Adipocyte (in vitro differentiated cells): Measurements from ENCODE around the gene AIMP1.
"Not testable (repeated sequence)": the region's sequence is repeated elsewhere in the genome, so short reads cannot be mapped to it uniquely, and the experiment has no call there.

Experiments used
- DNase-seq: peaks from one replicate; pipeline ENCODE4 v3.0.0-alpha.2; 2015; ENCODE audit warnings: low read depth
- H3K27me3 ChIP-seq: replicated peaks from 2 replicates; pipeline ENCODE4 v1.7.0; 2013; ENCODE audit warnings: mild to moderate bottlenecking, low read length, moderate library complexity; ENCODE audit not compliant: control insufficient read depth, insufficient read depth
- H3K36me3 ChIP-seq: 2 replicates; pipeline ENCODE4 v1.7.0; 2013; ENCODE audit warnings: low read length, mild to moderate bottlenecking, moderate library complexity; ENCODE audit not compliant: control insufficient read depth, insufficient read depth, severe bottlenecking
- H3K4me1 ChIP-seq: 2 replicates; pipeline ENCODE4 v1.7.0; 2013; ENCODE audit warnings: mild to moderate bottlenecking, low read length, moderate library complexity; ENCODE audit not compliant: control insufficient read depth, insufficient read depth
- H3K4me3 ChIP-seq: 2 replicates; pipeline ENCODE4 v1.7.0; 2013; ENCODE audit warnings: mild to moderate bottlenecking, low read length, moderate library complexity
- H3K9ac ChIP-seq: 2 replicates; pipeline ENCODE4 v1.7.0; 2013; ENCODE audit warnings: mild to moderate bottlenecking, low read length, moderate library complexity
- H3K9me3 ChIP-seq: 2 replicates; pipeline ENCODE4 v1.7.0; 2013; ENCODE audit warnings: mild to moderate bottlenecking, low read length, moderate library complexity; ENCODE audit not compliant: control insufficient read depth

AIMP1 gene

GRCh38 chr4:106314960-106315359 is 1.4 kb upstream of the AIMP1 start:
- peak overlapping the region; percentile 99 for H3K4me3 ChIP-seq
- no peak for DNase-seq
- H3K4me1 ChIP-seq: peaks cover 72% of the 10 kb centered on the region
- no peaks in the 10 kb centered on the region for H3K27me3 ChIP-seq
- no peaks in the 10 kb centered on the region for H3K9me3 ChIP-seq
- H3K9ac ChIP-seq: peak overlapping the region; percentile 99
- H3K36me3 ChIP-seq: no peaks in the 10 kb centered on the region

- Histone ChIP-seq H3K36me3 (no peaks in the 10 kb centered on the region), H3K27me3 (no peaks in the 10 kb centered on the region), H3K4me1 (peaks cover 66% of the 10 kb centered on the region), H3K4me3 (peak overlapping the region; percentile 99), H3K9me3 (no peaks in the 10 kb centered on the region), H3K9ac (peak overlapping the region; percentile 99)
- peak; percentile 54 for DNase-seq
Measured at GRCh38 chr4:106315476-106315967, 828 bp upstream of the AIMP1 start.

DNA sequence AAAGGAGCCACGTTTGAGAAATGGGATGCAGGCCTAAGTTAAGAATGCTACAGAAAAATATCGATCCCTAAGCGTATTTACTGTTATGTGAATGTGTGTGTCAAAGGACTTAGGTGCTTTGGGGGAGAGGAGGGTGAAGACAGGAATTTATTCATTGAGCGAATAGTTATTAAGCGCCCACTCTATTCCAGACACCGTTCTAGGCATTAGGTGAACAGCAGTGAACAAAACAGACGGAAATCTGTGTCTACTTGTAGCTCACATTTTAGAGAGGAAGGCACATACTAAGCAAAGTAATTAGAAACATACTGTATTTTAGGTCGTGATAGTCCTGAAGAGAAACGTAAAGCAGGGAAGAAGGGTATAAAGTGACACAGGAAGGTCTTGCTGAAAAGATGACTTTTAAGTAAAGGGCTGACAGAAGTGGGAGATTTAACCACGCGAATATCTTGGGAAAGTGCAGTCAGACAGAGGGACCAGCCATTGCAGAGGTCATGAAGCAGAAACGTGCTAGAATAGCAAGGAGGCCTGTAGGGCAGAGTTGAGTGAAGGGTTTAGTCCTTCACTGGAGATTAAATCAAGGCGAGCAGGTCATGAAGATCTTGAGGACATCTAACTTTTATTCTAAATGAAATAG is 541 bp downstream of the AIMP1 start:
- Histone ChIP-seq H3K27me3 (no peaks in the 10 kb centered on the region), H3K9ac (peak overlapping the region; percentile 99), H3K9me3 (no peaks in the 10 kb centered on the region), H3K4me3 (peak overlapping the region; percentile 99), H3K36me3 (no peaks in the 10 kb centered on the region), H3K4me1 (peaks cover 52% of the 10 kb centered on the region)
- peak; percentile 37 for DNase-seq

GRCh38 chr4:106317815-106318214 is 1.5 kb downstream of the AIMP1 start:
- no peaks in the 10 kb centered on the region for H3K36me3 ChIP-seq
- H3K4me3 ChIP-seq: peak overlapping the region; percentile 99
- DNase-seq: no peak

GRCh38 chr4:106318511-106318910 is 2.2 kb downstream of the AIMP1 start:
- no peaks in the 10 kb centered on the region for H3K9me3 ChIP-seq
- H3K4me3 ChIP-seq: peak overlapping the region; percentile 99
- no peak for DNase-seq
- no peaks in the 10 kb centered on the region for H3K27me3 ChIP-seq
- H3K36me3 ChIP-seq: no peaks in the 10 kb centered on the region
- peak overlapping the region; percentile 99 for H3K9ac ChIP-seq
- H3K4me1 ChIP-seq: peaks cover 37% of the 10 kb centered on the region

More at GRCh38 chr4:106317815-106318214, 1.5 kb downstream of the AIMP1 start:
- Histone ChIP-seq H3K27me3 (no peaks in the 10 kb centered on the region), H3K9me3 (no peaks in the 10 kb centered on the region), H3K4me1 (peaks cover 44% of the 10 kb centered on the region), H3K9ac (peak overlapping the region; percentile 99)

DNA sequence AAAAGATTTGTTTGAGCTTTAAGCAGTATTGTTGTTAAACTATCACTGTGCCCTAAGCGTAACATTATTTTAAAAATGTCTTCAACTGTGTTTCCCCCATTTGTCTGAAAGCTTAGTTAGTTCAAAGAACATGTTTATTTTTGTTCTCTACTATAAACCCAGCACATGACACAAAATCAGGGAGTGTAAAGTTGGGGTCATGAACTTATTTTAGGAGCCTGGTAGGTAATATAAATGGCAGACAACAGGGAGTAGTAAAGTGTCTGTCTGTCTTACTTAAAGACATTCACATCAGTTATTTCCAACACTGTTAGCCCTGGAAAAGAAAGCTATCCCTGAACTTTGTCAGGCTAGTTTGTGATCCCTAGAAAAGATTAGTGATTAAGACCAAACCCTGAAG is 3.9 kb downstream of the AIMP1 start:
- peaks cover 7% of the 10 kb centered on the region for H3K36me3 ChIP-seq
- no peaks in the 10 kb centered on the region for H3K9me3 ChIP-seq
- no peak overlapping the region for H3K9ac ChIP-seq
- DNase-seq: no peak
- no peak overlapping the region for H3K4me3 ChIP-seq
- no peaks in the 10 kb centered on the region for H3K27me3 ChIP-seq
- H3K4me1 ChIP-seq: peaks cover 24% of the 10 kb centered on the region

DNA sequence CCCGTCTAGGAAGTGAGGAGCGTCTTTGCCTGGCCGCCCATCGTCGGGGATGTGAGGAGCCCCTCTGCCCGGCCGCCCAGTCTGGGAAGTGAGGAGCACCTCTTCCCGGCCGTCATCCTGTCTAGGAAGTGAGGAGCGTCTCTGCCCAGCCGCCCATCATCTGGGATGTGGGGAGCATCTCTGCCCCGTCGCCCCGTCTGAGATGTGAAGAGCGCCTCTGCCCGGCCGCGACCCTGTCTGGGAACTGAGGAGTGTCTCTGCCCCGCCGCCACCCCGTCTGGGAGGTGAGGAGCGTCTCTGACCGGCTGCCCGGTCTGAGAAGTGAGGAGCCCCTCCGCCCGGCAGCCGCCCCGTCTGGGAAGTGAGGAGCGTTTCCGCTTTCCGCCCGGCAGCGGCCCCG is 4.8 kb downstream of the AIMP1 start:
- H3K9me3 ChIP-seq, H3K9ac ChIP-seq, DNase-seq, H3K4me3 ChIP-seq, H3K27me3 ChIP-seq: not testable (repeated sequence)
- H3K36me3 ChIP-seq: peaks cover 15% of the 10 kb centered on the region
- H3K4me1 ChIP-seq: peaks cover 30% of the 10 kb centered on the region

GRCh38 chr4:106321814-106322213 is 5.5 kb downstream of the AIMP1 start:
- Histone ChIP-seq H3K36me3 (peaks cover 21% of the 10 kb centered on the region), H3K4me1 (peaks cover 32% of the 10 kb centered on the region)
- not testable (repeated sequence) for H3K4me3 ChIP-seq, H3K9me3 ChIP-seq, H3K27me3 ChIP-seq, H3K9ac ChIP-seq, DNase-seq

- DNase-seq: no peak
- H3K36me3 ChIP-seq: peaks cover 34% of the 10 kb centered on the region
- peaks cover 22% of the 10 kb centered on the region for H3K4me1 ChIP-seq
- no peaks in the 10 kb centered on the region for H3K27me3 ChIP-seq
- H3K9ac ChIP-seq: no peak overlapping the region
- H3K9me3 ChIP-seq: no peaks in the 10 kb centered on the region
- no peak overlapping the region for H3K4me3 ChIP-seq
Measured at GRCh38 chr4:106323119-106323518, 6.8 kb downstream of the AIMP1 start.

DNA sequence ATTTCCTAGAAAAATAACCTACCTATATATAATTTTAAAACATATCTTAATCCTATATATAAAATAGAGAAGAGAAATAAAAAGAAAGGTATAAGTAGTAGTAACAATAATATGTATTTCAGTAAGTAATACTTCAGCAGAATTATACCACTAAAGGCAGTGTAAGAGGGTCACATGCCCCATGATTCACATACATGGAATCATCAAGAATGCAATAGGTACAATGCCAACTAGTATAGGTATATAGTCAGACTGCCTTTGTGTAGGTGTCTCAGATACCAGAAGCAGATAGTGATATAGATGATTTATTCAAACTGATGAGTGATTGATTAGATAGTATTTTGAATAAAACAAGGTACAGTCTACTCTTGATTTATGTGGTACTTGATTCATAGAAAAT is 9.4 kb downstream of the AIMP1 start:
- Histone ChIP-seq H3K27me3 (no peaks in the 10 kb centered on the region), H3K9me3 (no peaks in the 10 kb centered on the region), H3K36me3 (peaks cover 58% of the 10 kb centered on the region), H3K9ac (no peak overlapping the region), H3K4me1 (peaks cover 10% of the 10 kb centered on the region), H3K4me3 (no peak overlapping the region)
- DNase-seq: no peak

GRCh38 chr4:106329041-106329618 is 12.8 kb downstream of the AIMP1 start:
- Histone ChIP-seq H3K27me3 (no peaks in the 10 kb centered on the region), H3K4me1 (peaks cover 10% of the 10 kb centered on the region), H3K9me3 (no peaks in the 10 kb centered on the region), H3K4me3 (no peak overlapping the region), H3K9ac (no peak overlapping the region), H3K36me3 (peaks cover 91% of the 10 kb centered on the region)
- peak; percentile 58 for DNase-seq
